A549 (cell line): ENCODE measurements around the gene SLC34A1. TPM values are rescaled to one million over a fixed set of nuclear protein-coding genes. Genes with fewer than 3 reads are reported as not detected.

Experiments used
- ATAC-seq, 2 experiments: fragments of 200-7000 bp in 1 of 2; fragments of >200 bp in 1 of 2; cut with Nextera tagmentation in 1 of 2; cut with Tn5 transposase in 1 of 2; 3 replicates each; pipeline versions ENCODE4 v1.8.0 to v1.9.1; 2018 to 2020; ENCODE audit warnings: mild to moderate bottlenecking in 1 of 2, moderate library complexity in 1 of 2
- CTCF ChIA-PET: fragments of 300-600 bp; sonication (Branson Sonifier 250); formaldehyde crosslinking; extraction: SDS; loops from one replicate; lab custom pipeline; 2021; ENCODE audit warnings: antibody characterized with exemption, inconsistent platforms; lab: Yijun Ruan, JAX
- POLR2A ChIA-PET: fragments of 350-600 bp; formaldehyde crosslinking; extraction: SDS; loops from one replicate; lab custom pipeline; 2021; ENCODE audit warnings: antibody characterized with exemption, inconsistent platforms; lab: Yijun Ruan, JAX
- DNase-seq, 2 experiments: peaks; one replicate each; pipeline versions ENCODE4 v3.0.0 to v3.0.0-alpha.2; 2011 to 2016; ENCODE audit warnings: low read depth in 1 of 2, low spot score in 1 of 2
- FAIRE-seq: peaks from 2 replicates; lab custom pipeline; 2011; peaks lifted over from hg19 to GRCh38; lab: Jason Lieb, UNC
- H3K27ac ChIP-seq, 2 experiments: fragments of >200 bp; sonication (Bioruptor Twin); formaldehyde crosslinking; 3 replicates each; pipeline ENCODE4 v1.5.1; 2016 to 2017
- H3K4me1 ChIP-seq: fragments of >200 bp; sonication (Bioruptor Twin); formaldehyde crosslinking; 3 replicates; pipeline ENCODE4 v1.6.1; 2016
- H3K4me2 ChIP-seq: fragments of >200 bp; sonication (Bioruptor Twin); formaldehyde crosslinking; 3 replicates; pipeline ENCODE4 v1.6.1; 2016
- H3K4me3 ChIP-seq: fragments of >200 bp; sonication (Bioruptor Twin); formaldehyde crosslinking; 3 replicates; pipeline ENCODE4 v1.5.1; 2016
- H3K9me3 ChIP-seq: fragments of >200 bp; sonication (Bioruptor Twin); formaldehyde crosslinking; 3 replicates; pipeline ENCODE4 v1.6.1; 2016
- CEBPB ChIP-seq, 2 experiments: fragments of >200 bp in 1 of 2; sonication (Bioruptor Twin) in 1 of 2; formaldehyde crosslinking in 1 of 2; IDR thresholded peaks; 2 replicates each; pipeline ENCODE4 v1.6.1; 2012 to 2016
- CHD4 ChIP-seq: fragments of 200-600 bp; sonication (generic); IDR thresholded peaks from 2 replicates; pipeline ENCODE4 v1.6.1; 2016; ENCODE audit warnings: antibody characterized with exemption, mild to moderate bottlenecking, borderline replicate concordance
- EP300 ChIP-seq, 2 experiments: fragments of >200 bp; sonication (Bioruptor Twin); formaldehyde crosslinking; IDR thresholded peaks; 2 replicates in 1 of 2; 3 replicates in 1 of 2; pipeline ENCODE4 v1.6.1; 2016 to 2017
- FOSB ChIP-seq: fragments of 250-450 bp; sonication (Bioruptor Pico); IDR thresholded peaks from 2 replicates; pipeline ENCODE4 v1.5.0; 2020; ENCODE audit warnings: mild to moderate bottlenecking, moderate library complexity
- GATA3 ChIP-seq: IDR thresholded peaks from 2 replicates; pipeline ENCODE4 v1.6.1; 2012; ENCODE audit warnings: borderline replicate concordance
- HDAC2 ChIP-seq: fragments of 200-600 bp; sonication (generic); IDR thresholded peaks from 2 replicates; pipeline ENCODE4 v1.6.1; 2016
- HOXA7 ChIP-seq: fragments of 250-450 bp; sonication (Bioruptor Pico); IDR thresholded peaks from 2 replicates; pipeline ENCODE4 v1.5.0; 2020; ENCODE audit warnings: mild to moderate bottlenecking, moderate library complexity
- HOXB13 ChIP-seq: fragments of 250-450 bp; sonication (Bioruptor Pico); IDR thresholded peaks from 2 replicates; pipeline ENCODE4 v1.5.0; 2020; ENCODE audit warnings: low read depth, mild to moderate bottlenecking, moderate library complexity
- HOXB5 ChIP-seq: fragments of 250-450 bp; sonication (Bioruptor Pico); IDR thresholded peaks from 2 replicates; pipeline ENCODE4 v1.5.0; 2020; ENCODE audit warnings: mild to moderate bottlenecking, moderate library complexity
- KDM5A ChIP-seq: fragments of 200-600 bp; sonication (generic); IDR thresholded peaks from 2 replicates; pipeline ENCODE4 v1.6.1; 2016; ENCODE audit warnings: antibody characterized with exemption, mild to moderate bottlenecking
- MAFK ChIP-seq: fragments of 450-650 bp; IDR thresholded peaks from 2 replicates; pipeline ENCODE4 v1.6.1; 2014; ENCODE audit not compliant: partially characterized antibody
- NFE2L2 ChIP-seq: fragments of 150-350 bp; conservative IDR thresholded peaks from 2 replicates; pipeline ENCODE4 v1.6.1; 2014; ENCODE audit warnings: low read length
- NPAS2 ChIP-seq: fragments of 250-450 bp; sonication (Bioruptor Pico); IDR thresholded peaks from 2 replicates; pipeline ENCODE4 v1.8.0; 2022; ENCODE audit warnings: mild to moderate bottlenecking, moderate library complexity, borderline replicate concordance
- NR3C1 ChIP-seq: fragments of >200 bp; sonication (Bioruptor Twin); formaldehyde crosslinking; IDR thresholded peaks from 3 replicates; pipeline ENCODE4 v1.6.1; 2017
- POLR2A ChIP-seq: IDR thresholded peaks from 2 replicates; pipeline ENCODE4 v1.6.1; 2012; ENCODE audit warnings: mild to moderate bottlenecking, low read length
- POLR2AphosphoS2 ChIP-seq: conservative IDR thresholded peaks from 2 replicates; pipeline ENCODE4 v1.6.1; 2012; ENCODE audit warnings: low read length, improper control_type of control experiment, inconsistent platforms
- RARB ChIP-seq: fragments of 250-450 bp; sonication (Bioruptor Pico); IDR thresholded peaks from 2 replicates; pipeline ENCODE4 v1.8.0; 2021; ENCODE audit warnings: mild to moderate bottlenecking, moderate library complexity
- RNF2 ChIP-seq: fragments of 200-600 bp; sonication (generic); IDR thresholded peaks from 2 replicates; pipeline ENCODE4 v1.6.1; 2016; ENCODE audit warnings: low read depth, mild to moderate bottlenecking, antibody characterized with exemption, moderate library complexity, borderline replicate concordance
- SREBF2 ChIP-seq: fragments of 450-650 bp; IDR thresholded peaks from 2 replicates; pipeline ENCODE4 v1.6.1; 2014; ENCODE audit warnings: mild to moderate bottlenecking, moderate library complexity
- ZC3H11A ChIP-seq: fragments of 450-650 bp; IDR thresholded peaks from 2 replicates; pipeline ENCODE4 v1.6.1; 2014; ENCODE audit warnings: antibody characterized with exemption, mild to moderate bottlenecking
- ZFP36 ChIP-seq: fragments of 450-650 bp; IDR thresholded peaks from 2 replicates; pipeline ENCODE4 v1.6.1; 2014; ENCODE audit warnings: borderline replicate concordance; ENCODE audit not compliant: partially characterized antibody
- WGBS: methylation state at CpG from one replicate; pipeline ENCODE4 v1.1.6; 2017; ENCODE audit errors: missing lambda C conversion rate; 5-methylcytosine and 5-hydroxymethylcytosine counted together
- polyA plus RNA-seq, 4 experiments: library from polyadenylated mRNA; depleted of rRNA in 3 of 4; stranded (reverse); fragments of >200 nt; fragmentation: RNase III in 1 of 4; extraction: RNeasy Plus Mini Kit Qiagen cat#74134 plus additional on column Dnase treatment in 1 of 4; gene quantifications; 2 replicates in 3 of 4; 3 replicates in 1 of 4; pipeline ENCODE4 v1.2.3, GENCODE V29; 2011 to 2017
- TF ChIP-seq, protein P1 (sequence below): IDR thresholded peaks from 2 replicates; pipeline ENCODE4 v1.6.1; 2012
- TF ChIP-seq, protein P2 (sequence below): fragments of 200-600 bp; sonication (generic); IDR thresholded peaks from 2 replicates; pipeline ENCODE4 v1.6.1; 2016; ENCODE audit warnings: antibody characterized with exemption, mild to moderate bottlenecking, moderate library complexity
- TF ChIP-seq, protein P3 (sequence below): fragments of 450-650 bp; IDR thresholded peaks from 2 replicates; pipeline ENCODE4 v1.6.1; 2014; ENCODE audit warnings: antibody characterized with exemption
- TF ChIP-seq, protein P4 (sequence below): fragments of 250-450 bp; sonication (Bioruptor Pico); IDR thresholded peaks from 2 replicates; pipeline ENCODE4 v1.5.0; 2020; ENCODE audit warnings: low read depth, mild to moderate bottlenecking, moderate library complexity

SLC34A1 gene
- polyA plus RNA-seq, 2 of the 4 experiments (the other 2 are of a cell fraction), result 0.03 TPM; not detected in 1

DNA sequence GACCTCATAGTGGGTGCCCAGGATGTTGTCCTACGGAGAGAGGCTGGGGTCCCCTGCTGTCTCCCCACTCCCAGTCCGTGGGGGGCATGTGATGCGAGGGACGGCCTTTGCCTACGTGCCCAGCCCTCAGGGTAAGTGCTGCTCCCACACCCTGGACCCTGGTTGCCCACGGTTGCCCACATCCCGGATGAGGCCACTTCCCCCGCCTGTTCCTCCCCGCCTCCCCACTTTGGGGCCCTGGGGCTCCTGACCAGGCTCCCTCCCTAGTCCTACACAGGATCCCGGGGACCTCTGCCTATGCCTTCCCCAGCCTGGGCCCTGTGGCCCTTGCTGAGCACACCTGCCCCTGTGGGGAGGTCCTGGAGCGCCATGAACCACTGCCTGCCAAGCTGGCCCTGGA is 1.5 kb downstream of the SLC34A1 start:
- FAIRE-seq (no peak), DNase-seq (no peak), ATAC-seq (no peak)
- Histone ChIP-seq H3K4me2 (no peak overlapping the region), H3K27ac (no peak overlapping the region), H3K4me1 (peaks cover 18% of the 10 kb centered on the region), H3K4me3 (no peak overlapping the region), H3K9me3 (no peaks in the 10 kb centered on the region)
- WGBS, result 70% methylated on average over 7 of the region's 11 CpGs
- ChIA-PET POLR2A (interaction anchor here (1.0 kb wide), 1 partner anchor 15 kb away, joined by 5 read pairs; no protein-coding TSS in a partner anchor), CTCF (interaction anchor here (0.6 to 43.1 kb wide), 4 partner anchors 6 to 226 kb away, joined by 3 to 1107 read pairs (median 733); partner anchors contain the start of genes F12, PFN3, PRR7 and SLC34A1)
- TF ChIP-seq ZC3H11A (no peak), EP300 (IDR thresholded peaks at IDR 0.05) (no peak), NR3C1 (no peak), NPAS2 (CRISPR knock-in tag) (no peak), KDM5A (no peak), POLR2A (no peak), HDAC2 (no peak), FOSB (no peak), CEBPB (IDR thresholded peaks at IDR 0.05) (no peak), POLR2AphosphoS2 (no peak), ZFP36 (no peak), NFE2L2 (no peak)
- TF ChIP-seq, protein P1, sequence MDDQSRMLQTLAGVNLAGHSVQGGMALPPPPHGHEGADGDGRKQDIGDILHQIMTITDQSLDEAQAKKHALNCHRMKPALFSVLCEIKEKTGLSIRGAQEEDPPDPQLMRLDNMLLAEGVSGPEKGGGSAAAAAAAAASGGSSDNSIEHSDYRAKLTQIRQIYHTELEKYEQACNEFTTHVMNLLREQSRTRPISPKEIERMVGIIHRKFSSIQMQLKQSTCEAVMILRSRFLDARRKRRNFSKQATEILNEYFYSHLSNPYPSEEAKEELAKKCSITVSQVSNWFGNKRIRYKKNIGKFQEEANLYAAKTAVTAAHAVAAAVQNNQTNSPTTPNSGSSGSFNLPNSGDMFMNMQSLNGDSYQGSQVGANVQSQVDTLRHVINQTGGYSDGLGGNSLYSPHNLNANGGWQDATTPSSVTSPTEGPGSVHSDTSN, result no peak
- TF ChIP-seq, protein P2, sequence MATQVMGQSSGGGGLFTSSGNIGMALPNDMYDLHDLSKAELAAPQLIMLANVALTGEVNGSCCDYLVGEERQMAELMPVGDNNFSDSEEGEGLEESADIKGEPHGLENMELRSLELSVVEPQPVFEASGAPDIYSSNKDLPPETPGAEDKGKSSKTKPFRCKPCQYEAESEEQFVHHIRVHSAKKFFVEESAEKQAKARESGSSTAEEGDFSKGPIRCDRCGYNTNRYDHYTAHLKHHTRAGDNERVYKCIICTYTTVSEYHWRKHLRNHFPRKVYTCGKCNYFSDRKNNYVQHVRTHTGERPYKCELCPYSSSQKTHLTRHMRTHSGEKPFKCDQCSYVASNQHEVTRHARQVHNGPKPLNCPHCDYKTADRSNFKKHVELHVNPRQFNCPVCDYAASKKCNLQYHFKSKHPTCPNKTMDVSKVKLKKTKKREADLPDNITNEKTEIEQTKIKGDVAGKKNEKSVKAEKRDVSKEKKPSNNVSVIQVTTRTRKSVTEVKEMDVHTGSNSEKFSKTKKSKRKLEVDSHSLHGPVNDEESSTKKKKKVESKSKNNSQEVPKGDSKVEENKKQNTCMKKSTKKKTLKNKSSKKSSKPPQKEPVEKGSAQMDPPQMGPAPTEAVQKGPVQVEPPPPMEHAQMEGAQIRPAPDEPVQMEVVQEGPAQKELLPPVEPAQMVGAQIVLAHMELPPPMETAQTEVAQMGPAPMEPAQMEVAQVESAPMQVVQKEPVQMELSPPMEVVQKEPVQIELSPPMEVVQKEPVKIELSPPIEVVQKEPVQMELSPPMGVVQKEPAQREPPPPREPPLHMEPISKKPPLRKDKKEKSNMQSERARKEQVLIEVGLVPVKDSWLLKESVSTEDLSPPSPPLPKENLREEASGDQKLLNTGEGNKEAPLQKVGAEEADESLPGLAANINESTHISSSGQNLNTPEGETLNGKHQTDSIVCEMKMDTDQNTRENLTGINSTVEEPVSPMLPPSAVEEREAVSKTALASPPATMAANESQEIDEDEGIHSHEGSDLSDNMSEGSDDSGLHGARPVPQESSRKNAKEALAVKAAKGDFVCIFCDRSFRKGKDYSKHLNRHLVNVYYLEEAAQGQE, result no peak

DNA sequence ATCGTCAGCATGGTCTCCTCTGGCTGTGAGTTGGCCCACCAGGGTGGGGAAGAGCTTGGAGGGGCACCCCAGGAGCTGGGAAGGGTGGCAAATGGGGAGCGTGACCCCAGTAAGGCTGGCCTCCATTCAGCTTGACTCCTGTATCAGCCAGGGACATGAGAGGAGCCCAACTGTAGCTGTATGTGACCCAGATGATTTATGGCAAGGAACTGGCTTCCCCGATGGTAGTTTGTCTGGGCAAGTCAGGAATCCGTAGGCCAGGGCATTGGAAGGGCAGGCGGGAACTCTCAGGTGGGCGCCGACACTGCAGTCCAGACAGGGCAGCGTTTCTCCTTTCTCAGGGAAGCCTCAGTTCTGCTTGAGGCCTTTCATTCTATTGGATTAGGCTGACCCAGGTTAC is 2.3 kb downstream of the SLC34A1 start:
- peaks cover 18% of the 10 kb centered on the region for H3K4me1 ChIP-seq
- 88% methylated on average over 8 of the region's 8 CpGs for WGBS
- no peak overlapping the region for H3K27ac ChIP-seq
- DNase-seq (no peak), FAIRE-seq (no peak), ATAC-seq (no peak)
- no peak overlapping the region for H3K4me3 ChIP-seq
- POLR2A ChIA-PET, result no interaction called here
- CTCF ChIA-PET, result interaction anchor here (0.7 to 43.1 kb wide), 5 partner anchors 7 to 67 kb away, joined by 3 to 1107 read pairs (median 359); partner anchors contain the start of genes F12, PFN3, PRR7 and SLC34A1
- TF ChIP-seq MAFK (no peak), FOSB (no peak), EP300 (IDR thresholded peaks at IDR 0.05) (no peak), HOXB13 (CRISPR knock-in tag) (no peak), CHD4 (no peak), HOXA7 (CRISPR knock-in tag) (no peak), HOXB5 (no peak), CEBPB (IDR thresholded peaks at IDR 0.05) (no peak), NPAS2 (CRISPR knock-in tag) (no peak)
- H3K4me2 ChIP-seq, result no peak overlapping the region
- H3K9me3 ChIP-seq, result no peaks in the 10 kb centered on the region

DNA sequence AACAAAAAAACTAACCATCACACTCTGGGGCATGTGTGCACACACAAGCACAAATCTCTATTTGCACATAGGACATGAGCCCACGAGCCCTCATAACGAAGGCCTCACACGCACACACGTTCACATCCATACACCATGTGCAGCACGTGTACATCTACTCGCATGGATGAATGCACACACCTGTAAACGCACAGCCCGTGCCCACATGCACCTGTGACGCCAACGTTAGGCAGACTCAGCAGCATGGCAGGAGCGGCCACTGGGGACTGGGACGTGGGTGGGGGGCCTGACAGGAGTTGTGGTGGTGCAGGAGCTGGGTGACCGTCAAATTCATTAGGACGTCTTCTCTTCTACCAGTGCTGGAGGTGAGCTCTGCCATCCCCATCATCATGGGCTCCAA is 3.2 kb downstream of the SLC34A1 start:
- CTCF ChIA-PET, result interaction anchor here (0.6 to 43.1 kb wide), 7 partner anchors 8 to 674 kb away, joined by 3 to 1107 read pairs (median 63); partner anchors contain the start of genes F12, PDLIM7, PFN3 and PRR7
- WGBS, result 83% methylated on average over 14 of the region's 14 CpGs
- POLR2A ChIA-PET, result no interaction called here

More for the DNA sequence above, 3.2 kb downstream of the SLC34A1 start:
- DNase-seq, result no peak
- no peak for TF ChIP-seq POLR2AphosphoS2
- TF ChIP-seq, protein P2, result no peak
- no peak for TF ChIP-seq RNF2
- TF ChIP-seq RARB (CRISPR knock-in tag), result no peak
- TF ChIP-seq, protein P3, sequence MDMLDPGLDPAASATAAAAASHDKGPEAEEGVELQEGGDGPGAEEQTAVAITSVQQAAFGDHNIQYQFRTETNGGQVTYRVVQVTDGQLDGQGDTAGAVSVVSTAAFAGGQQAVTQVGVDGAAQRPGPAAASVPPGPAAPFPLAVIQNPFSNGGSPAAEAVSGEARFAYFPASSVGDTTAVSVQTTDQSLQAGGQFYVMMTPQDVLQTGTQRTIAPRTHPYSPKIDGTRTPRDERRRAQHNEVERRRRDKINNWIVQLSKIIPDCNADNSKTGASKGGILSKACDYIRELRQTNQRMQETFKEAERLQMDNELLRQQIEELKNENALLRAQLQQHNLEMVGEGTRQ, result no peak
- no peak for TF ChIP-seq SREBF2
- TF ChIP-seq ZC3H11A, result no peak
- no peak for TF ChIP-seq NPAS2 (CRISPR knock-in tag)
- no peak for TF ChIP-seq GATA3
- TF ChIP-seq, protein P4, sequence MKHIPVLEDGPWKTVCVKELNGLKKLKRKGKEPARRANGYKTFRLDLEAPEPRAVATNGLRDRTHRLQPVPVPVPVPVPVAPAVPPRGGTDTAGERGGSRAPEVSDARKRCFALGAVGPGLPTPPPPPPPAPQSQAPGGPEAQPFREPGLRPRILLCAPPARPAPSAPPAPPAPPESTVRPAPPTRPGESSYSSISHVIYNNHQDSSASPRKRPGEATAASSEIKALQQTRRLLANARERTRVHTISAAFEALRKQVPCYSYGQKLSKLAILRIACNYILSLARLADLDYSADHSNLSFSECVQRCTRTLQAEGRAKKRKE, result no peak
- TF ChIP-seq, all 56 proteins: peak for 0
- ATAC-seq (no peak), FAIRE-seq (no peak)
- Histone ChIP-seq H3K4me1 (peaks cover 18% of the 10 kb centered on the region), H3K4me2 (no peak overlapping the region), H3K4me3 (no peak overlapping the region), H3K27ac (no peak overlapping the region), H3K9me3 (no peaks in the 10 kb centered on the region)
